TTC549 (cell line): Measurements from ENCODE around the gene CYS1.
"Not testable (repeated sequence)": the region's sequence is repeated elsewhere in the genome, so short reads cannot be mapped to it uniquely, and the experiment has no call there.

Experiments
- FAIRE-seq: peaks from 2 replicates; lab custom pipeline; 2012; peaks lifted over from hg19 to GRCh38; lab: Jason Lieb, UNC

CYS1 gene

GRCh38 chr2:10011606-10012325 is 68.4 kb downstream of the CYS1 start:
- FAIRE-seq: not testable (repeated sequence)

GRCh38 chr2:10010861-10011605 is 69.2 kb downstream of the CYS1 start:
- not testable (repeated sequence) for FAIRE-seq

GRCh38 chr2:10009811-10010781 is 70.1 kb downstream of the CYS1 start:
- no peak for FAIRE-seq

- FAIRE-seq: no peak
Observed at GRCh38 chr2:10009271-10009810, 70.9 kb downstream of the CYS1 start.

- FAIRE-seq: no peak
Observed at GRCh38 chr2:10008809-10009176, 71.4 kb downstream of the CYS1 start.

GRCh38 chr2:10007921-10008808 is 72.0 kb downstream of the CYS1 start:
- FAIRE-seq: no peak

- FAIRE-seq: no peak
Observed at GRCh38 chr2:10007435-10007834, 72.8 kb downstream of the CYS1 start.
